COLO829 (cell line): ENCODE results near the gene SLC25A5.
"Not testable (repeated sequence)": the region's sequence is repeated elsewhere in the genome, so short reads cannot be mapped to it uniquely, and the experiment has no call there.

Experiments used
- DNase-seq: peaks from one replicate; pipeline ENCODE4 v3.0.0; 2012; ENCODE audit warnings: low spot score

The SLC25A5 gene

DNA sequence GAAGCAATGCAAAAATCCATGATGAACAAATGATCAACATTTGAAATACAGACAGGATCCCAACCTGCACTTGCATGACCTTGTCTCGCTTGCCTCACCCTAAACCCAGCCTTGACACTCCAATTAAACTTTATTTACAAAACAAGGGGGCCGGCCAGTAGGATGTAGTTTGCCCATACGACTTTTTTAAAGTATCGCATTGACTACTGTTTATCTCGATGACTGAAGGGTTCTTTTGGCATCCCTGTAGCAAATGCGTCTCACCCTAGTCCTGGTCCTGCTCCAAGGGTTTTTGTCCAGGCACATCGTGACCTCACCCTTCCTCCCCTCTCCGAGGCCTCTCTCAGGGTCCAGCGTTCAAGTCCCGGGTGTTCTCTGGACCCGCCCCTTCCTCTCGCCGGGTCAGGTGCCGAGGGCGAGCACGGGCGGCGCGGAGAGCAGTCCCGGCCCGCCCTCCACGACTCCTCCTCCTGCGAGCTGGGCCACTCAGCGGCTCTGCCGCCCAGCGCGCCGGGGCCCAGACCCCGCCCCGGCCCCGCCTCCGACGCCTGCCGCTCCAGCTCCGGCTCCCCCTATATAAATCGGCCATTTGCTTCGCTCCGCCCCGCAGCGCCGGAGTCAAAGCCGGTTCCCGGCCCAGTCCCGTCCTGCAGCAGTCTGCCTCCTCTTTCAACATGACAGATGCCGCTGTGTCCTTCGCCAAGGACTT lies at the start of gene SLC25A5:
TSS of gene SLC25A5 (plus strand) at position 603 of the 709 bp plus-strand sequence. CDS start at position 675, 72 bp downstream.
- peak; percentile 52 for DNase-seq

GRCh38 chrX:119419146-119419545 lies 49.1 kb upstream of the SLC25A5 start:
- DNase-seq: no peak

GRCh38 chrX:119419898-119420297 lies 48.3 kb upstream of the SLC25A5 start:
- DNase-seq: no peak

DNA sequence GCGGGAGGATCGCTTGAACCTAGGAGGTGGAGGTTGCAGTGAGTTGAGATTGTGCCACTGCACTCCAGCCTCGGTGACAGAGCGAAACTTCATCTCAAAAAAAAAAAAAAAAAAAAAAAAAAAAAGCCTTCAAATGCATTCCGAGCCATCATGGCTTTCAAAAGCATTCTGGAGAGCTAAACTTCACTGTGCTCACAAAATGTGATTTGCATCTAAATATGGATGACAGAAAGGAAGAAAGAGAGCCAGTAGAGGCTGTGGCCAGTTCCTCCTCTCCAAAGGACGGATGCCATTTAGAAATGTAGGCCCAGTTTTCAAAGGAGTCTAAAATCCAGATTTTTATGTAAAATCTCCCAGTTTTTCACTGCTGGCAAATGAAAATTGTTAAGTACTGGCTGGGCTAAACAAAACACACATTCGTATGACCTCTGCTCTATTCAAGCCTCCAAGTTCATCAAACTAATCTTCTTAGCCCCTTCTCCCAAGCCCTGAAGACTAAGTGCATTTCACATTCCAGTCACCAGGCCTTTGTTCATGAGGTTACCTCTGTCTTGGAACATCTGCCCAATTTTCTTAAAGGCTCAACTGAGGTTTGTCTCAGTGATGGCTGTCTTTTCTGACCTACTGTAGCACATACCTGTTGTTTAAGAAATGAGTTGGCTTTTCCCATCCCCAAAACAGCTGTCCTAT lies 47.1 kb upstream of the SLC25A5 start:
- DNase-seq: no peak

GRCh38 chrX:119423631-119424030 lies 44.6 kb upstream of the SLC25A5 start:
- no peak for DNase-seq

DNA sequence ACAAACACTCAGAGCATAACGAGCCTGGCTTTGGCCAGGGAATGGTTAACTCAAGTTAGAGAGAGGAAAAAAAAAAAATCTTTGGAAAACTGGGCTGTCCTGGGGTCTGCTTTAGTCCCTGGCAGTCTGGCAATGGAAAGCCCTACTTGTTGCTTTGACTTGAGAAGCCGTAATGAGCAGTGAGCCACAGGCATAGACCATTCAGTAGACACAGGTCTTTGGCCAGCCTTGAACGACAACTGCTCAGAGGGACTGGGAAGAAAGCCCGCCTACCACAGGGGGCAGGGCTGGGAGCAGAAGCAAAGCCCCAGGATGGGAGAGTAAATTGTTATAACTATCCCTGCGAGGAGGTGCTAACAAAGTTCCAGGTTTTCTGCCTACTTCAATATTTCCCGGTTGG lies 43.2 kb upstream of the SLC25A5 start:
- no peak for DNase-seq

- DNase-seq: peak; percentile 51
Observed at GRCh38 chrX:119427024-119427794, 41.0 kb upstream of the SLC25A5 start.

DNA sequence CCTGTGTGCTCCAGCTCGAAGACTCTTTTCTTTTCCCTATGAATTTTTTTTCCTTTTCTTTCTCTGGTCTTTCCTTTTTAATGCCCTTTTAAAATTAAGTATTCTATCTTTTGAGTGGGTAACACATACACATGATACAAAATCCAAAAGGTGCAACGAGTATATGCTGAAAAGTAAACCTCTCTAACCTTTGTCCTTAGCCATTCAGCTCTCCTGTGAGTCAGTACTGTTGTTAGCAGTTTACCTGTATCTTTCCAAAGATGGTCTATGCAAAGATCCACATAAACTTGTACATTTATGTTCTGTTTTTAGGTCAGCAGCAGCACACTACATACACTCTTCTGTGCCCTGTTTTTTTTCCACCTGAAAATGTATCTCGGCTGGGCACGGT lies 40.5 kb upstream of the SLC25A5 start:
- no peak for DNase-seq

GRCh38 chrX:119429471-119429870 lies 38.8 kb upstream of the SLC25A5 start:
- no peak for DNase-seq

DNA sequence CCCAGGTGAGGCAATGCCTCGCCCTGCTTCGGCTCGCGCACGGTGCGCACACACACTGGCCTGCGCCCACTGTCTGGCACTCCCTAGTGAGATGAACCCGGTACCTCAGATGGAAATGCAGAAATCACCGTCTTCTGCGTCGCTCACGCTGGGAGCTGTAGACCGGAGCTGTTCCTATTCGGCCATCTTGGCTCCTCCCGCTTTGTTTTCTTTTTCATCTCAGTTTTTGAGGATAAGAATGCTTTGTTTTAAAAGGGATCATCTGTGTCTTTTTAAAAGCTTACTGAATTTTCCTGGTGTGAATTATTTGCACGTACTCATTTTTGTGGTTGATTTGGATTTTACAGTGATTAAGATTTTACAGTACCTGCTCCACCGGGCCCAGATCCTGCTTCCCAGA lies 26.9 kb upstream of the SLC25A5 start:
- DNase-seq: not testable (repeated sequence)

GRCh38 chrX:119442286-119442685 lies 26.0 kb upstream of the SLC25A5 start:
- no peak for DNase-seq

GRCh38 chrX:119453202-119453601 lies 15.0 kb upstream of the SLC25A5 start:
- DNase-seq: no peak

DNA sequence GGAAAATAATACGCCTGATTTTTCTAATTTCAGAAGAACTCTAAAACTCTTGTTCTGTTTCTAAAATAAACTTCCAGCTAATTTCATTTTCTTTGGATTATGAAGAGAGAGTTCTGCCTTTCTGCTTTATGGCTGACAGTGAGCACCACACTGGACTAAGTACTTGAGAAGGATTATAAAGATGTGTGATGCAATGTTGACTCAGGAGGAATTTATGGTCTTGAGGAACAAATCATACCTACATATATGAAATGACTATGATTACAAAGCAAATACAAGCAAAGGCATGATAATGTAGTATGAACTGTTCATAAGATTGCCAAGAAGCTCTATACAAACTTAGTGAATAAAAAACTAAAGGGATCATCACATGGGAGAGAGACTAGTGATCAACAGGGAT lies 13.0 kb upstream of the SLC25A5 start:
- DNase-seq: no peak

- DNase-seq: no peak
Observed at GRCh38 chrX:119459181-119459580, 9.1 kb upstream of the SLC25A5 start.

DNA sequence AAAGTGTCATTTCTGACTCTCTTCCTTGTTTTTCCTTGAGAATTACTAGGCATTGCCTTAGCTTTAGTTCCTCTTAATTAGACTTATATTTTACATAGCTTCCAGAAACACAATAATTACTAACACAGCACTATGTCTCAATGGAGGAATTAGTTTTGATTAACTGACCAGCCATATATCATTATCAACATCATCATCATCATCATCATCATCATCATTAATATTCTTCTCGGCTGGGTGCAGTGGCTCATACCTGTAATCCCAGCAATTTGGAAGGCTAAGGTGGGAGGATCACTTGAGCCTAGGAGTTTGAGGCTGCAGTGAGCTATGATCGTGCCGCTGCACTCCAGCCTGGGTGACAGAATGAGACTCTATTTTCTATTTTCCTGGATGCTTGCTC lies 2.7 kb upstream of the SLC25A5 start:
- DNase-seq: no peak

GRCh38 chrX:119466970-119467369 lies 1.3 kb upstream of the SLC25A5 start:
- no peak for DNase-seq

- no peak for DNase-seq
Observed at GRCh38 chrX:119467433-119467832, 811 bp upstream of the SLC25A5 start.

DNA sequence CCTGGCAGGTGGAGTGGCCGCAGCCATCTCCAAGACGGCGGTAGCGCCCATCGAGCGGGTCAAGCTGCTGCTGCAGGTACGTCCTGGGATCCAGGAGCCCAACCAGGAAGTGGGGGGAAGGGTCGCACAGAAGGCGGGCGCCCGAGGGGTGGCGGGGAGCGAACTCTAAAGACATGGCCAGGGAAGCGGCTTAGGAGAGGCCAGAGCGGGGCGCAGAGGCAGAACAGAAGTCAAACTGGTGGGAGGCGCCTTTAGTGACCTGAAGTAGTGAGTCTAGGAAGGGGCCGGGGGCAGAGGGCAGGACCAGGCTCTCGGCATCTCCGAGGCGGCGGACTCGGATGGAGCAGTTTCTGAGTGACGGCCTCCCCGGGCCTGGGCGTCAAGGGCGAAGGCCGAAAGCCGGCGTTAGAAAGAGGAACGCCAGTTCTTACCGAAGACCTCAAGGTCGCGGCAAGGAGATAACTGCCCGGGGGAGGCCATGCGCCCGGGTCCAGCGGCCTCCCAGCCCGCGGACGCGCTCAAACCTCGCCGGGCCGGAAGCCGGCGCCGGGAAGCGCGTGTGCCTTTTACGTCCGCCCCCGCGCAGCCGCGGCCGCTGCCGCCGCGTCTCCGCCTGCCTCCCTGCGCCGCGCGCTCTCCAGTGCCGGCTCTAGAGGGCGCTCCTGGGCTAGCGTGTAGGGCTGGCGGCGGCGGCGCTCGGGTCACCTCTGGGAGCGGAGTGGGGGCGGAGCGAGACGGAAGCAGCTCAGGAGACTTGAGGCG lies 488 bp downstream of the SLC25A5 start:
- peak; percentile 47 for DNase-seq

GRCh38 chrX:119469313-119469635 lies 1.0 kb downstream of the SLC25A5 start:
- no peak for DNase-seq

DNA sequence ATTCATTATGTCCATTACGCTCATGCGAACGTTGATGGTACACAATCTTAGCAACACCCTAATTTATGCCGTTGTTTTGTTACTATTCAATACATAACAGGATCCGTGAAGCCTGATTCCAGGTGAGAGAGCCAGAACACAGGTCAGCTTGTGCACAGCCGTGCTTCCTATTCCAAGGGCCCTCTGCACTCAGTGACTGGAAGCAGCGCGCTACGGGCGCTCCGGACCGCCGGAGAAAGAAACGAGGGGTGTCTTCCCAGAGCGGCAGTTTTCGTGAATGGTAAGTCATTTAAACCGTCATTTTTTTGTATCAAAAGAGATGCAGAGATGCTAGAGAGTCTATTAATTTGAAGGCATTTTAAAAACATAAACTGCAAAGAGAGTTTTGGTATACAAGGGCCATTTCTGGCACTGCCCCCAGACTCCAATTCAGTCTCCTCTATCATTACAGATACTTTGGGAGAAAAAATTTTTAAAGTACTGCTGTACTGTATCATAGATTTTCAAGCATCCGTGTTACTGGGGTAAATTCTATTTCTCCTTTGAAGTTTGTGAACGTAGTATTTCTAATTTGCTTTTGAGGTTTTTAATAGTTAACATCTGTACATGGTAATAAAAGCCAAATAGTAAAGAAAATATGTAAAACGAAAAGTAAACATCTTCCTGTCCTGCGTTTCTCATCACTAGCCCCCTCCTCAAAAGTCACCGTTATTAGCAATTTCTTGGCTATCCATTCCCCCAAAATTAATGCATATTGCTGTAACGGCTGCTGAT lies 6.6 kb downstream of the SLC25A5 start:
- DNase-seq: no peak

DNA sequence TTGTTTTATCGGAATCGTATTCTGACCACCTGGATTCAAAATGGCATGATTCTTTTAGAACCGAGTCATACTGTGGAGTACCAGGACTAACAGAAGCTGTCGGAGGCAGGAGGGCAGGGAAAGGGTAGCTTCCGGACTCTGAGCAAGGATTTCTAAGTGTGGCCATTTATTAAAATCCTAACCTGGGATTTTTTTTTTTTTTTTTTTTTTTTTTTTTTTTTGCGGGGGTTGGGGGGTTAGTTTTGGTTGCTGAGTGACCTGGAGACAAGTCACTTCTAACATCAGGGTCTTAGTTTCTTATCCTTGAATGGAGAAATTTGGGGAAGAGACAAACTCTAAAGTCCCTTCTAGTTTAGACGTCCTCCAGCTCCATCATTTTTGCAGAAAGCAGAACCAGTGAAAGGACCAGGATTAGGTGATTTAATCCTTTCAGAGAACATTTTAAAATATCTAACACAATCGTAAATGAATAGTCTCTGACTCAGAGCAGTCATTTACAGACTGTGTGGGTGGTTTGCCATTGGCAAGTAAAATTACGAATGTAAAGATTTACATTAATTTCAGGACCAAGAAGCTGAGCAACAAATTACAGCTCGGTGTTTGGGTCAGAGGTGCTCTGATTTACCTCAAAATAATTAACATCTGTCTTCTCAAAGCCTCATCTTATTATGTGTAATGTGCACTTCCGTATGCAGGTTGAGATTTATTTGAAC lies 7.3 kb downstream of the SLC25A5 start:
- DNase-seq: peak; percentile 26
